Neural crest cell (in vitro differentiated cells): Measurements from ENCODE around the gene ACACA. TPM values are rescaled to one million over a fixed set of nuclear protein-coding genes. Genes with fewer than 3 reads are reported as not detected.
A peak's percentile ranks its signal among the peaks of the same experiment; 100 is the strongest.

Source experiments
- DNase-seq: peaks from one replicate; pipeline ENCODE4 v3.0.0; 2021; ENCODE audit warnings: low read depth, mixed read lengths, low spot score
- H3K27ac Mint-ChIP-seq: one replicate; pipeline ENCODE4 v1.8.0; 2021; ENCODE audit warnings: mild to moderate bottlenecking, mixed read lengths; ENCODE audit not compliant: unreplicated experiment
- H3K27me3 Mint-ChIP-seq: 2 replicates; pipeline ENCODE4 v1.8.0; 2021; ENCODE audit warnings: low read depth, mild to moderate bottlenecking, mixed read lengths
- H3K36me3 Mint-ChIP-seq: 2 replicates; pipeline ENCODE4 v1.8.0; 2021; ENCODE audit warnings: low read depth, mild to moderate bottlenecking, mixed read lengths
- H3K4me1 Mint-ChIP-seq: 2 replicates; pipeline ENCODE4 v1.8.0; 2021; ENCODE audit warnings: mixed read lengths
- H3K4me3 Mint-ChIP-seq: one replicate; pipeline ENCODE4 v1.8.0; 2021; ENCODE audit warnings: mild to moderate bottlenecking, mixed read lengths
- H3K9me3 Mint-ChIP-seq: 2 replicates; pipeline ENCODE4 v1.8.0; 2021; ENCODE audit warnings: mixed read lengths
- CTCF ChIP-seq: fragments of 200-600 bp; sonication (generic); conservative IDR thresholded peaks from 2 replicates; pipeline ENCODE4 v1.5.0; 2021; ENCODE audit warnings: antibody characterized with exemption, mild to moderate bottlenecking
- total RNA-seq: library from RNA; stranded (reverse); gene quantifications from 2 replicates; pipeline ENCODE4 v1.2.1, GENCODE V29; 2021

Gene ACACA
- total RNA-seq, 1 donor from 2014 or later, result 211 TPM

DNA sequence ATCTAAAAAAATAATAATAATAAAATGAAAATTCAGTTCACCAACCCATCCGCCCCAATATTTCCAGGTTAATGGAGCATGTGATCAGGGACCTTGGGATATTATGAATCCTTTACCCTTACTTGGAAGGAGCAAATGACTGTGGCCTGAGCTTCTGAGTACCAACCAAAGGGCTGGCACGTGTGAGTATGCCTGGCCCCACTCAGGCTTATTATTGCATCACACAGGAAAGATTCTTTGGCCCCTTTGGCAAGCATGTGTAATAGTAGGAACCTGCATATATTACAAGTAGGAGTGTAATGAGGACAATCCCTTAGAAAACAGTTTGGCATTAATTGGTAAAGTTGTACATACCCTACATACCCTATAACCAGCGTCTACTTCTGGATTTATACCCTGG lies 38.1 kb downstream of the ACACA start:
- Mint-ChIP-seq H3K27ac (no peak overlapping the region), H3K27me3 (no peaks in the 10 kb centered on the region), H3K9me3 (no peaks in the 10 kb centered on the region), H3K36me3 (peaks cover 3% of the 10 kb centered on the region), H3K4me1 (peaks cover 4% of the 10 kb centered on the region), H3K4me3 (no peak overlapping the region)
- no peak for TF ChIP-seq CTCF
- no peak for DNase-seq

DNA sequence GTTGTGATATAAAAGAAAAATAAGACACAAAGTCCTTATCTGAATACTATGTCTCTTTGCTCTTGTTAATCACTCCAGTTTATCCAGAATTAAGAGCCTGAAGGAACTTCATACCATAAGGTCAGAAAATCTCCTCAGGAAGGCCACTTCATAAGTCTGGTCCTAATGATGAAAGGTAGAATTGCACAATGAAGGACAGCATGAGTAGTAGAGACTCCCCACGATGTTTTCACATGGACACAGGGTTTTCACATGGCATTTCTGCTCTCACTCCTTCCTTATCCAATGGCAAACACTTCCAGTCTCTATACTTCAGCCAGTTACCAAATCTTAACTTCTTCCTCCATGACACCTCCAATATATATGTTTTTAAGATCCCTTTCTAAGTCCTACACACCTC lies 41.0 kb downstream of the ACACA start:
- H3K9me3 Mint-ChIP-seq, result peaks cover 2% of the 10 kb centered on the region
- no peak overlapping the region for H3K4me3 Mint-ChIP-seq
- H3K36me3 Mint-ChIP-seq, result peaks cover 8% of the 10 kb centered on the region
- no peak for TF ChIP-seq CTCF
- H3K27me3 Mint-ChIP-seq, result no peaks in the 10 kb centered on the region
- no peak overlapping the region for H3K27ac Mint-ChIP-seq
- peaks cover 13% of the 10 kb centered on the region for H3K4me1 Mint-ChIP-seq
- no peak for DNase-seq

GRCh38 chr17:37361543-37361942 lies 45.1 kb downstream of the ACACA start:
- H3K27me3 Mint-ChIP-seq, result no peaks in the 10 kb centered on the region
- H3K4me1 Mint-ChIP-seq, result peaks cover 43% of the 10 kb centered on the region
- H3K27ac Mint-ChIP-seq, result no peak overlapping the region
- peaks cover 2% of the 10 kb centered on the region for H3K9me3 Mint-ChIP-seq
- TF ChIP-seq CTCF, result no peak
- no peak overlapping the region for H3K4me3 Mint-ChIP-seq
- no peak for DNase-seq
- H3K36me3 Mint-ChIP-seq, result peaks cover 11% of the 10 kb centered on the region

DNA sequence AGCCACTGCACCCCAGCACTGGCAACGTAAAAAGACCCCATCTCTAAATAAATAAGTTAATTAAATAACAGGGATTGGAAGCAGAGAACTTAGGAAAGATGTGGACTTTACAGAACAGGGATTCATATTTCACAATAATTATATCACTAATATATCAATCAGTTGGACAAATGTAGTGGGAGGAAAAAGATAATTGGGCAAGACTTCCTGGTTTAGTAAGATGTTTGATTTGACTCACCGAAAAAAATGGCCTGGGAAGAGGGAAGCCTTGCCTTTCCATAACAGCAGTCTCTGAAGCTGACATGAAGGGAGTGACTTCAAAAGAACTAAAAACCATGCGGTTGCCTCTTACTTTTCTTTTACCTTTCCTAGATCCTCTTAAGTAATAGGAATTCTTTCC lies 46.0 kb downstream of the ACACA start:
- Mint-ChIP-seq H3K27me3 (no peaks in the 10 kb centered on the region), H3K4me1 (peaks cover 45% of the 10 kb centered on the region), H3K9me3 (peaks cover 2% of the 10 kb centered on the region), H3K27ac (no peak overlapping the region), H3K4me3 (no peak overlapping the region), H3K36me3 (peaks cover 11% of the 10 kb centered on the region)
- DNase-seq, result no peak
- no peak for TF ChIP-seq CTCF

- Mint-ChIP-seq H3K4me3 (peak overlapping the region; percentile 70), H3K4me1 (peaks cover 45% of the 10 kb centered on the region), H3K27me3 (no peaks in the 10 kb centered on the region), H3K27ac (peak overlapping the region; percentile 51), H3K9me3 (peaks cover 2% of the 10 kb centered on the region), H3K36me3 (peaks cover 9% of the 10 kb centered on the region)
- TF ChIP-seq CTCF, result no peak
- no peak for DNase-seq
Observed at GRCh38 chr17:37359682-37360188, 46.9 kb downstream of the ACACA start.
